ENCODE data around the gene LRRC18. TPM values are rescaled to one million over a fixed set of nuclear protein-coding genes. Genes with fewer than 3 reads are reported as not detected.

The LRRC18 gene
- polyA plus RNA-seq, 1 of the 3 experiments (the other 2 are of a cell fraction): not detected

GRCh38 chr10:48907730-48908129 is 31.9 kb downstream of the LRRC18 start:
- no peaks in the 10 kb centered on the region for H3K79me2 ChIP-seq (ENCODE audit: insufficient read depth)
- H4K20me1 ChIP-seq (ENCODE audit: insufficient read depth): no peaks in the 10 kb centered on the region
- TF ChIP-seq MAX (IDR thresholded peaks at IDR 0.05; ENCODE audit: low read depth): no peak
- no peak for TF ChIP-seq SMC3 (IDR thresholded peaks at IDR 0.05; ENCODE audit: low read depth, low read length)
- no peak for TF ChIP-seq MXI1 (IDR thresholded peaks at IDR 0.05; ENCODE audit: low read depth, low read length)
- no peak for TF ChIP-seq MEF2A (IDR thresholded peaks at IDR 0.05; ENCODE audit: borderline replicate concordance, low read depth)
- no peak for TF ChIP-seq PBX3 (IDR thresholded peaks at IDR 0.05)
- no peak for TF ChIP-seq RCOR1 (IDR thresholded peaks at IDR 0.05; ENCODE audit: low read length)
- no peak for TF ChIP-seq ELF1 (IDR thresholded peaks at IDR 0.05)
- TF ChIP-seq REST (IDR thresholded peaks at IDR 0.05; ENCODE audit: low read depth, low read length): no peak
- TF ChIP-seq FOXJ3 (CRISPR knock-in tag; IDR thresholded peaks at IDR 0.05): no peak
- no peak for TF ChIP-seq RXRA (IDR thresholded peaks at IDR 0.05; ENCODE audit: borderline replicate concordance, low read depth)
- no peak overlapping the region for H3K4me3 ChIP-seq (ENCODE audit: low read depth in 2 of 2, low read length in 1 of 2)
- WGBS (ENCODE audit: low lambda C conversion rate): 65% methylated on average over 4 of the region's 4 CpGs
- H2AFZ ChIP-seq (ENCODE audit: low read depth): no peak overlapping the region
- no peak overlapping the region for H3K27ac ChIP-seq (ENCODE audit: low read depth in 2 of 2, low read length in 1 of 2)
- no peaks in the 10 kb centered on the region for H3K27me3 ChIP-seq (ENCODE audit: insufficient read depth)
- CTCF ChIA-PET: no interaction called here
- H3K4me1 ChIP-seq (ENCODE audit: control insufficient read depth in 1 of 2, insufficient read depth in 2 of 2, low read depth in 1 of 2, low read length in 1 of 2): no peaks in the 10 kb centered on the region
- H3F3A ChIP-seq (replicated peaks; ENCODE audit: insufficient read depth): no peaks in the 10 kb centered on the region
- no peaks in the 10 kb centered on the region for H3K9me2 ChIP-seq
- DNase-seq: no peak
- H3K9me3 ChIP-seq: no peaks in the 10 kb centered on the region
- POLR2A ChIA-PET: no interaction called here
- H3K9ac ChIP-seq: no peak overlapping the region
- no peaks in the 10 kb centered on the region for H3K36me3 ChIP-seq (replicated peaks in 1 of 2; ENCODE audit: control insufficient read depth in 1 of 2, insufficient read depth in 2 of 2, low read length in 1 of 2)
- H3K4me2 ChIP-seq: no peak overlapping the region

GRCh38 chr10:48906841-48907240 is 32.8 kb downstream of the LRRC18 start:
- POLR2A ChIA-PET: no interaction called here
- Histone ChIP-seq H3K9me3 (no peaks in the 10 kb centered on the region), H3K36me3 (replicated peaks in 1 of 2; ENCODE audit: control insufficient read depth in 1 of 2, insufficient read depth in 2 of 2, low read length in 1 of 2) (no peaks in the 10 kb centered on the region), H3K4me1 (ENCODE audit: control insufficient read depth in 1 of 2, insufficient read depth in 2 of 2, low read depth in 1 of 2, low read length in 1 of 2) (no peaks in the 10 kb centered on the region), H3K27ac (ENCODE audit: low read depth in 2 of 2, low read length in 1 of 2) (no peak overlapping the region), H3K4me2 (no peak overlapping the region), H3K27me3 (ENCODE audit: insufficient read depth) (no peaks in the 10 kb centered on the region), H4K20me1 (ENCODE audit: insufficient read depth) (no peaks in the 10 kb centered on the region), H3K4me3 (ENCODE audit: low read depth in 2 of 2, low read length in 1 of 2) (no peak overlapping the region), H3K9ac (no peak overlapping the region), H3K79me2 (ENCODE audit: insufficient read depth) (no peaks in the 10 kb centered on the region), H3F3A (replicated peaks; ENCODE audit: insufficient read depth) (no peaks in the 10 kb centered on the region), H2AFZ (ENCODE audit: low read depth) (no peak overlapping the region), H3K9me2 (no peaks in the 10 kb centered on the region)
- 40% methylated on average over 2 of the region's 2 CpGs for WGBS (ENCODE audit: low lambda C conversion rate)
- no peak for TF ChIP-seq GABPA (IDR thresholded peaks at IDR 0.05; ENCODE audit: low read depth)
- TF ChIP-seq EZH2phosphoT487 (IDR thresholded peaks at IDR 0.05; ENCODE audit: borderline replicate concordance, low read depth): no peak
- TF ChIP-seq RFX5 (IDR thresholded peaks at IDR 0.05; ENCODE audit: low read length): no peak
- TF ChIP-seq JUND (IDR thresholded peaks at IDR 0.05): no peak
- TF ChIP-seq POLR2AphosphoS5 (IDR thresholded peaks at IDR 0.05; ENCODE audit: low read depth, low read length): no peak
- no peak for TF ChIP-seq IRF3 (IDR thresholded peaks at IDR 0.05; ENCODE audit: low read depth, low read length)
- CTCF ChIA-PET: interaction anchor here (0.9 kb wide), 1 partner anchor 13 kb away, joined by 3 read pairs; no protein-coding TSS in a partner anchor
- DNase-seq: no peak

Measured in SK-N-SH (cell line).